ENCODE data around the gene KIN.
A peak's percentile ranks its signal among the peaks of the same experiment; 100 is the strongest.

KIN gene

DNA sequence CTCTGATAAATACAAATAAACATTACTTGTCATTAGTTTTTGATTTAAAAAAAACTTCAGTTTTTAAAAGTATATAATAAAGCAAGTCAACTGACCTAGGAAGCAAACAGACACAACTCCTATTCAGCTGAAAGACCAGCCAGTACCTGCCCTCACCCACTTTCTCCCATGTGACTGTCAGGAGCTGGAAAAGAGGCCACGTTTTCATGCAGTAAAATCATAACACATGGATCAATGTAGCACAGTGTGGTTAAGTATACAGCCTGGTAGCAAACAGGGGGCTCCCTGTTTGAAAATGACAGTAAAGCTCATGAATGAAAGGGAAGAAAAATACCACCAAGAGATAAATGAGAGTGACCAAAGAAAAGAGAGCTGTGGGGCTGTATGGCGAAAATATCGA, 21.6 kb downstream of the KIN start:
- H3K4me3 ChIP-seq (replicated peaks; ENCODE audit: insufficient read depth, low read length): no peak overlapping the region
- no peaks in the 10 kb centered on the region for H3K27me3 ChIP-seq (ENCODE audit: insufficient read depth, poor library complexity, severe bottlenecking)
- H3K27ac ChIP-seq (replicated peaks): no peak overlapping the region
- DNase-seq (ENCODE audit: low read depth in 1 of 2, low spot score in 1 of 2): no peak
- TF ChIP-seq, protein P1, sequence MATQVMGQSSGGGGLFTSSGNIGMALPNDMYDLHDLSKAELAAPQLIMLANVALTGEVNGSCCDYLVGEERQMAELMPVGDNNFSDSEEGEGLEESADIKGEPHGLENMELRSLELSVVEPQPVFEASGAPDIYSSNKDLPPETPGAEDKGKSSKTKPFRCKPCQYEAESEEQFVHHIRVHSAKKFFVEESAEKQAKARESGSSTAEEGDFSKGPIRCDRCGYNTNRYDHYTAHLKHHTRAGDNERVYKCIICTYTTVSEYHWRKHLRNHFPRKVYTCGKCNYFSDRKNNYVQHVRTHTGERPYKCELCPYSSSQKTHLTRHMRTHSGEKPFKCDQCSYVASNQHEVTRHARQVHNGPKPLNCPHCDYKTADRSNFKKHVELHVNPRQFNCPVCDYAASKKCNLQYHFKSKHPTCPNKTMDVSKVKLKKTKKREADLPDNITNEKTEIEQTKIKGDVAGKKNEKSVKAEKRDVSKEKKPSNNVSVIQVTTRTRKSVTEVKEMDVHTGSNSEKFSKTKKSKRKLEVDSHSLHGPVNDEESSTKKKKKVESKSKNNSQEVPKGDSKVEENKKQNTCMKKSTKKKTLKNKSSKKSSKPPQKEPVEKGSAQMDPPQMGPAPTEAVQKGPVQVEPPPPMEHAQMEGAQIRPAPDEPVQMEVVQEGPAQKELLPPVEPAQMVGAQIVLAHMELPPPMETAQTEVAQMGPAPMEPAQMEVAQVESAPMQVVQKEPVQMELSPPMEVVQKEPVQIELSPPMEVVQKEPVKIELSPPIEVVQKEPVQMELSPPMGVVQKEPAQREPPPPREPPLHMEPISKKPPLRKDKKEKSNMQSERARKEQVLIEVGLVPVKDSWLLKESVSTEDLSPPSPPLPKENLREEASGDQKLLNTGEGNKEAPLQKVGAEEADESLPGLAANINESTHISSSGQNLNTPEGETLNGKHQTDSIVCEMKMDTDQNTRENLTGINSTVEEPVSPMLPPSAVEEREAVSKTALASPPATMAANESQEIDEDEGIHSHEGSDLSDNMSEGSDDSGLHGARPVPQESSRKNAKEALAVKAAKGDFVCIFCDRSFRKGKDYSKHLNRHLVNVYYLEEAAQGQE (IDR thresholded peaks at IDR 0.05; ENCODE audit: insufficient replicate concordance, low read depth): no peak
- TF ChIP-seq CTCF (IDR thresholded peaks at IDR 0.05; ENCODE audit: insufficient read depth, low read length): no peak
- no peak for TF ChIP-seq SPI1 (IDR thresholded peaks at IDR 0.05; ENCODE audit: borderline replicate concordance, low read depth)
- TF ChIP-seq POLR2AphosphoS5 (IDR thresholded peaks at IDR 0.05; ENCODE audit: low read depth): no peak
- no peak for TF ChIP-seq GABPA (IDR thresholded peaks at IDR 0.05; ENCODE audit: low read depth)

DNA sequence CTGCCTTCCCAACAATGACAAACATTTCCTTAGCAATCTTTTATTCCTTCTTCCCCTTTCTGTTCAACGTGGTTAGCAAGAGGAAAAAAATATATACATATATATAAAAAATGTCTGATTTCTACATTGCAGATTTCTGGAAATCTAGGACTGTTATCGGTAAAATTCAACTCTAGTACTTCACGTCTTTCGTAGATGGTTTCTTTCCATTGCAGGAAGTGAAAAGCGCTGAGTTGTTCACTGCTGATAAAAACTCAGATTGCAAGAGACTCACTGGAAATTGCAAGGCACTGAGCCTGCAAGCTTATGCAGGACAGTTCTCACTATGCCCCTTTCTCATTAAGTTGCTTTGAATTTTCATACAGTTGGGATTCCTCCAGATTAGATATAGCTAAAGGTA, 23.9 kb downstream of the KIN start:
- no peak for TF ChIP-seq GABPA (IDR thresholded peaks at IDR 0.05; ENCODE audit: low read depth)
- no peak for TF ChIP-seq POLR2AphosphoS5 (IDR thresholded peaks at IDR 0.05; ENCODE audit: low read depth)
- TF ChIP-seq, protein P1 (IDR thresholded peaks at IDR 0.05; ENCODE audit: insufficient replicate concordance, low read depth): no peak
- no peak for TF ChIP-seq CTCF (IDR thresholded peaks at IDR 0.05; ENCODE audit: insufficient read depth, low read length)
- TF ChIP-seq SPI1 (IDR thresholded peaks at IDR 0.05; ENCODE audit: borderline replicate concordance, low read depth): no peak
- Histone ChIP-seq H3K27me3 (ENCODE audit: insufficient read depth, poor library complexity, severe bottlenecking) (no peaks in the 10 kb centered on the region), H3K27ac (replicated peaks) (no peak overlapping the region), H3K4me3 (replicated peaks; ENCODE audit: insufficient read depth, low read length) (no peak overlapping the region)
- peak in 1 of 2 experiments; percentile 6 for DNase-seq (ENCODE audit: low read depth in 1 of 2, low spot score in 1 of 2)

GRCh38 chr10:7756360-7756992, 31.3 kb downstream of the KIN start:
- peak in 1 of 2 experiments; percentile 2 for DNase-seq (ENCODE audit: low read depth in 1 of 2, low spot score in 1 of 2)
- no peak overlapping the region for H3K27ac ChIP-seq (replicated peaks)
- H3K27me3 ChIP-seq (ENCODE audit: insufficient read depth, poor library complexity, severe bottlenecking): no peaks in the 10 kb centered on the region
- TF ChIP-seq CTCF (IDR thresholded peaks at IDR 0.05; ENCODE audit: insufficient read depth, low read length): peak; percentile 22
- no peak for TF ChIP-seq POLR2AphosphoS5 (IDR thresholded peaks at IDR 0.05; ENCODE audit: low read depth)
- TF ChIP-seq SPI1 (IDR thresholded peaks at IDR 0.05; ENCODE audit: borderline replicate concordance, low read depth): no peak
- TF ChIP-seq, protein P1 (IDR thresholded peaks at IDR 0.05; ENCODE audit: insufficient replicate concordance, low read depth): no peak
- TF ChIP-seq GABPA (IDR thresholded peaks at IDR 0.05; ENCODE audit: low read depth): no peak
- no peak overlapping the region for H3K4me3 ChIP-seq (replicated peaks; ENCODE audit: insufficient read depth, low read length)
